VCaP (cell line): Measurements from ENCODE around the gene SEMA5B.

Experiments used
- H3K27ac ChIP-seq: fragments of 450-650 bp; 2 replicates; pipeline ENCODE4 v1.5.1; 2017
- CTCF ChIP-seq: fragments of 450-650 bp; conservative IDR thresholded peaks from 2 replicates; pipeline ENCODE4 v1.5.1; 2017; ENCODE audit warnings: mild to moderate bottlenecking, moderate library complexity

SEMA5B gene

GRCh38 chr3:122892118-122892960 is 135.2 kb downstream of the SEMA5B start:
- H3K27ac ChIP-seq, result no peak overlapping the region
- no peak for TF ChIP-seq CTCF

GRCh38 chr3:122890720-122891220 is 136.8 kb downstream of the SEMA5B start:
- H3K27ac ChIP-seq, result no peak overlapping the region
- TF ChIP-seq CTCF, result no peak

GRCh38 chr3:122890077-122890719 is 137.4 kb downstream of the SEMA5B start:
- no peak for TF ChIP-seq CTCF
- no peak overlapping the region for H3K27ac ChIP-seq

- TF ChIP-seq CTCF, result no peak
- H3K27ac ChIP-seq, result no peak overlapping the region
Observed at GRCh38 chr3:122886946-122887345, 140.6 kb downstream of the SEMA5B start.

GRCh38 chr3:122886251-122886650 is 141.3 kb downstream of the SEMA5B start:
- no peak overlapping the region for H3K27ac ChIP-seq
- no peak for TF ChIP-seq CTCF

GRCh38 chr3:122882361-122882947 is 145.1 kb downstream of the SEMA5B start:
- H3K27ac ChIP-seq, result no peak overlapping the region
- TF ChIP-seq CTCF, result no peak

GRCh38 chr3:122880624-122881023 is 146.9 kb downstream of the SEMA5B start:
- no peak for TF ChIP-seq CTCF
- no peak overlapping the region for H3K27ac ChIP-seq
